H1 (cell line): Measurements from ENCODE around the gene GALNT12. TPM values are rescaled to one million over a fixed set of nuclear protein-coding genes. Genes with fewer than 3 reads are reported as not detected.

Experiments
- BRCA1 ChIP-seq: IDR thresholded peaks from 2 replicates; pipeline ENCODE4 v1.6.1; 2012; ENCODE audit warnings: low read depth, low read length, improper control_type of control experiment
- CHD7 ChIP-seq: fragments of 300-600 bp; sonication (generic); IDR thresholded peaks from 2 replicates; pipeline ENCODE4 v1.7.1; 2012; ENCODE audit warnings: low read length, moderate library complexity, mild to moderate bottlenecking, inconsistent platforms; ENCODE audit not compliant: insufficient replicate concordance
- E2F6 ChIP-seq: IDR thresholded peaks from 2 replicates; pipeline ENCODE4 v1.6.1; 2012; ENCODE audit warnings: inconsistent platforms
- KDM5A ChIP-seq: fragments of 200-600 bp; IDR thresholded peaks from 2 replicates; pipeline ENCODE4 v1.7.1; 2012; ENCODE audit warnings: mild to moderate bottlenecking, low read length, inconsistent platforms, mixed read lengths
- NANOG ChIP-seq: IDR thresholded peaks from 2 replicates; pipeline ENCODE4 v1.6.1; 2011; ENCODE audit warnings: low read length, low read depth, mild to moderate bottlenecking, inconsistent platforms; ENCODE audit not compliant: insufficient read depth, poor library complexity, severe bottlenecking
- SAP30 ChIP-seq: fragments of 300-600 bp; sonication (generic); IDR thresholded peaks from 2 replicates; pipeline ENCODE4 v1.7.1; 2012; ENCODE audit warnings: low read length, moderate library complexity, mild to moderate bottlenecking, inconsistent platforms; ENCODE audit not compliant: insufficient read depth, insufficient replicate concordance
- polyA plus RNA-seq, 7 experiments: library from polyadenylated mRNA; depleted of rRNA in 3 of 7; stranded (reverse) in 5 of 7; unstranded in 2 of 7; fragments of >200 nt in 5 of 7; fragments of 200-250 nt in 2 of 7; gene quantifications; 1 replicate in 5 of 7; 2 replicates in 1 of 7; 4 replicates in 1 of 7; pipeline versions ENCODE4 v1.2.1 to v1.2.3, GENCODE V29; 2011 to 2013; ENCODE audit warnings: missing spikeins in 2 of 7, mixed read lengths in 2 of 7
- total RNA-seq: library from RNA; stranded (reverse); fragmentation: NEBNext Ultra II Directional; extraction: Animal tissue kit (Norgen Biotek cat#: 25700); gene quantifications from 2 replicates; pipeline ENCODE4 v1.2.1, GENCODE V29; 2021

The GALNT12 gene
- total and polyA plus RNA-seq, 2 of the 8 experiments (the other 6 are each of a cell fraction or from before 2014, with no cell fraction given), result 16.2 to 19.6 TPM

- no peak for TF ChIP-seq NANOG
- no peak for TF ChIP-seq CHD7
- no peak for TF ChIP-seq SAP30
- no peak for TF ChIP-seq KDM5A
- TF ChIP-seq E2F6, result no peak
- no peak for TF ChIP-seq BRCA1
Measured at GRCh38 chr9:98780059-98780749, 27.3 kb upstream of the GALNT12 start (continued).
